H9 (cell line): ENCODE measurements around the gene HSPB1. TPM values are rescaled to one million over a fixed set of nuclear protein-coding genes. Genes with fewer than 3 reads are reported as not detected.

Experiments used
- DNase-seq: peaks from one replicate; pipeline ENCODE4 v3.0.0-alpha.2; 2017
- H2AFZ ChIP-seq: one replicate; pipeline ENCODE4 v1.6.1; 2013; ENCODE audit warnings: mild to moderate bottlenecking, low read length, control low read depth, moderate library complexity
- H2AK5ac ChIP-seq: 2 replicates; pipeline ENCODE4 v1.6.1; 2013; ENCODE audit warnings: low read length, control low read depth, mixed read lengths; ENCODE audit not compliant: insufficient read length
- H2BK120ac ChIP-seq: one replicate; pipeline ENCODE4 v1.6.1; 2013; ENCODE audit warnings: low read depth, mild to moderate bottlenecking, low read length, control low read depth, inconsistent platforms; ENCODE audit not compliant: poor library complexity, severe bottlenecking
- H2BK12ac ChIP-seq: 2 replicates; pipeline ENCODE4 v1.6.1; 2013; ENCODE audit warnings: low read length, control low read depth, mixed read lengths, low read depth; ENCODE audit not compliant: insufficient read length
- H2BK15ac ChIP-seq: 2 replicates; pipeline ENCODE4 v1.6.1; 2013; ENCODE audit warnings: low read depth, low read length, control low read depth
- H2BK20ac ChIP-seq: one replicate; pipeline ENCODE4 v1.6.1; 2013; ENCODE audit warnings: low read depth, mild to moderate bottlenecking, low read length, control low read depth, inconsistent platforms; ENCODE audit not compliant: poor library complexity, severe bottlenecking
- H2BK5ac ChIP-seq: 2 replicates; pipeline ENCODE4 v1.6.1; 2013; ENCODE audit warnings: low read length, control low read depth, mixed read lengths; ENCODE audit not compliant: insufficient read length
- H3K14ac ChIP-seq: 2 replicates; pipeline ENCODE4 v1.6.1; 2013; ENCODE audit warnings: low read length, control low read depth; ENCODE audit not compliant: insufficient read depth
- H3K18ac ChIP-seq: 2 replicates; pipeline ENCODE4 v1.6.1; 2013; ENCODE audit warnings: low read depth, mild to moderate bottlenecking, mixed read lengths, low read length, control low read depth; ENCODE audit not compliant: insufficient read length
- H3K23ac ChIP-seq: 2 replicates; pipeline ENCODE4 v1.6.1; 2013; ENCODE audit warnings: low read length, control low read depth, mixed read lengths, low read depth; ENCODE audit not compliant: insufficient read length
- H3K23me2 ChIP-seq: 2 replicates; pipeline ENCODE4 v1.6.1; 2013; ENCODE audit warnings: low read depth, mild to moderate bottlenecking, mixed read lengths, low read length, control low read depth; ENCODE audit not compliant: insufficient read length, poor library complexity, severe bottlenecking
- H3K27ac ChIP-seq: 2 replicates; pipeline ENCODE4 v1.5.1; 2013; ENCODE audit warnings: low read length, control low read depth, mixed read lengths, low read depth; ENCODE audit not compliant: insufficient read length
- H3K27me3 ChIP-seq: 2 replicates; pipeline ENCODE4 v1.6.1; 2013; ENCODE audit warnings: low read length, control low read depth, inconsistent platforms; ENCODE audit not compliant: insufficient read depth
- H3K4ac ChIP-seq: 2 replicates; pipeline ENCODE4 v1.6.1; 2013; ENCODE audit warnings: low read depth, mild to moderate bottlenecking, control low read depth, inconsistent platforms, low read length, moderate library complexity
- H3K4me1 ChIP-seq: 2 replicates; pipeline ENCODE4 v1.6.1; 2013; ENCODE audit warnings: low read length, control low read depth, inconsistent platforms; ENCODE audit not compliant: insufficient read depth
- H3K4me2 ChIP-seq: 2 replicates; pipeline ENCODE4 v1.6.1; 2013; ENCODE audit warnings: low read length, control low read depth, mixed read lengths; ENCODE audit not compliant: insufficient read length, insufficient read depth
- H3K56ac ChIP-seq: 2 replicates; pipeline ENCODE4 v1.6.1; 2013; ENCODE audit warnings: low read depth, mild to moderate bottlenecking, mixed read lengths, low read length, control low read depth; ENCODE audit not compliant: insufficient read length
- H3K79me1 ChIP-seq: 2 replicates; pipeline ENCODE4 v1.6.1; 2013; ENCODE audit warnings: low read depth, mild to moderate bottlenecking, moderate library complexity, low read length, control low read depth, inconsistent platforms; ENCODE audit not compliant: insufficient read depth, poor library complexity, severe bottlenecking
- H3K79me2 ChIP-seq: 2 replicates; pipeline ENCODE4 v1.6.1; 2013; ENCODE audit warnings: low read length, control low read depth, inconsistent platforms; ENCODE audit not compliant: insufficient read depth
- H3K9ac ChIP-seq: 2 replicates; pipeline ENCODE4 v1.6.1; 2013; ENCODE audit warnings: low read length, control low read depth, mixed read lengths; ENCODE audit not compliant: insufficient read length; ENCODE audit errors: extremely low read depth
- H3K9me3 ChIP-seq: one replicate; pipeline ENCODE4 v1.6.1; 2013; ENCODE audit warnings: low read depth, low read length, inconsistent platforms; ENCODE audit not compliant: control insufficient read depth
- H3T11ph ChIP-seq: one replicate; pipeline ENCODE4 v1.6.1; 2013; ENCODE audit warnings: mild to moderate bottlenecking, low read length, control low read depth, inconsistent platforms
- H4K20me1 ChIP-seq: one replicate; pipeline ENCODE4 v1.6.1; 2013; ENCODE audit not compliant: control insufficient read depth, insufficient read length, insufficient read depth
- H4K5ac ChIP-seq: 2 replicates; pipeline ENCODE4 v1.6.1; 2013; ENCODE audit warnings: low read depth, mild to moderate bottlenecking, mixed read lengths, low read length, control low read depth; ENCODE audit not compliant: insufficient read length
- H4K8ac ChIP-seq: replicated peaks from 2 replicates; pipeline ENCODE4 v1.6.1; 2013; ENCODE audit warnings: low read length, control low read depth, mixed read lengths, low read depth; ENCODE audit not compliant: insufficient read length
- H4K91ac ChIP-seq: 2 replicates; pipeline ENCODE4 v1.6.1; 2013; ENCODE audit warnings: low read depth, mild to moderate bottlenecking, moderate library complexity, mixed read lengths, low read length, control low read depth; ENCODE audit not compliant: insufficient read length
- H3K27ac Mint-ChIP-seq, 3 experiments: 2 replicates in 2 of 3; 3 replicates in 1 of 3; pipeline ENCODE4 v1.8.0; 2020 to 2021; ENCODE audit warnings: mixed read lengths in 3 of 3, mild to moderate bottlenecking in 1 of 3, moderate library complexity in 1 of 3
- H3K27me3 Mint-ChIP-seq: 2 replicates; pipeline ENCODE4 v1.8.0; 2021; ENCODE audit warnings: low read depth, mild to moderate bottlenecking, moderate library complexity, mixed read lengths
- H3K36me3 Mint-ChIP-seq, 3 experiments: 2 replicates in 2 of 3; 3 replicates in 1 of 3; pipeline ENCODE4 v1.8.0; 2020 to 2021; ENCODE audit warnings: low read depth in 3 of 3, mixed read lengths in 3 of 3; ENCODE audit not compliant: insufficient read depth in 1 of 3
- H3K4me1 Mint-ChIP-seq, 2 experiments: 2 replicates each; pipeline ENCODE4 v1.8.0; 2020; ENCODE audit warnings: mixed read lengths in 2 of 2
- H3K4me3 Mint-ChIP-seq, 2 experiments: 2 replicates in 1 of 2; 3 replicates in 1 of 2; pipeline ENCODE4 v1.8.0; 2020 to 2021; ENCODE audit warnings: mild to moderate bottlenecking in 2 of 2, mixed read lengths in 2 of 2, moderate library complexity in 1 of 2
- H3K9me3 Mint-ChIP-seq, 2 experiments: 2 replicates in 1 of 2; 3 replicates in 1 of 2; pipeline ENCODE4 v1.8.0; 2020; ENCODE audit warnings: mild to moderate bottlenecking in 2 of 2, mixed read lengths in 2 of 2, moderate library complexity in 1 of 2
- CTCF ChIP-seq: fragments of 200-600 bp; sonication (generic); conservative IDR thresholded peaks from 3 replicates; pipeline ENCODE4 v1.8.0; 2021; ENCODE audit warnings: antibody characterized with exemption, mild to moderate bottlenecking
- WGBS: extraction: QIAGEN DNeasy Blood & Tissue Kit; methylation state at CpG from one replicate; pipeline ENCODE4 v1.1.7; 2013; ENCODE audit warnings: missing lambda C conversion rate, low lambda C conversion rate, mixed read lengths; ENCODE audit not compliant: insufficient read length; ENCODE audit errors: extremely low coverage; 5-methylcytosine and 5-hydroxymethylcytosine counted together
- total RNA-seq: library from RNA; stranded (reverse); gene quantifications from 2 replicates; pipeline ENCODE4 v1.2.1, GENCODE V29; 2021

The HSPB1 gene
- total RNA-seq, 1 experiment from 2014 or later = 186 TPM

DNA sequence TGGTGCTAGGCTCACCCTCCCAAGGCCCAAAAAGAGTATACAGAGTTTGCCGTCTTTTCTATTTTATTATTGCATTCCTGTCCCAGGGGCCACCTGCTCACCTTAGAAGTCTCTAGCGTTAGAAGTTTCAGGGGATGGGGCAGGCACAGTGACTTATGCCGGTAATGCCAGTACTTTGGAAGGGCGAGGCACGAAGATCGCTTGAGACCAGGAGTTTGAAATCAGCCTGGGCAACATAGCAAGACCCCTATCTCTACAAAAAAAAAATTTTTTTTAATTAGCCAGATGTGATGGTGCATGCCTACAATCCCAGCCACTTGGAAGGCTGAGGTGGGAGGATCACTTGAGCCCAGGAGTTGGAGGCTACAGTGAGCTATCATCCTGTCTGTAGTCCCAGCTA lies 30.3 kb upstream of the HSPB1 start:
- no CpG with 5 or more reads among the region's 6 CpGs for WGBS
- H2BK5ac ChIP-seq = no peak overlapping the region
- H3K36me3 Mint-ChIP-seq = no peaks in the 10 kb centered on the region; a peak in 1 of 7 replicates
- H2BK15ac ChIP-seq = no peak overlapping the region
- H3K23me2 ChIP-seq = peaks cover 4% of the 10 kb centered on the region
- H3K4me2 ChIP-seq = no peak overlapping the region
- peaks cover 36 to 50% of the 10 kb centered on the region in 2 experiments for H3K4me1 Mint-ChIP-seq
- H3K14ac ChIP-seq = no peak overlapping the region
- no peak overlapping the region for H3T11ph ChIP-seq
- no peak overlapping the region for H2BK120ac ChIP-seq
- no peak overlapping the region for H3K27ac Mint-ChIP-seq
- no peak overlapping the region for H4K8ac ChIP-seq
- H3K4ac ChIP-seq = no peak overlapping the region
- H2AFZ ChIP-seq = no peak overlapping the region
- H3K56ac ChIP-seq = no peak overlapping the region
- peaks cover 5% of the 10 kb centered on the region; the same call in 1 of the 2 replicates for H3K4me1 ChIP-seq
- H2BK12ac ChIP-seq = no peak overlapping the region
- no peaks in the 10 kb centered on the region for H4K20me1 ChIP-seq
- no peak overlapping the region for H3K18ac ChIP-seq
- no peaks in the 10 kb centered on the region for H3K9me3 ChIP-seq
- no peak overlapping the region for H3K27ac ChIP-seq
- DNase-seq = no peak
- H3K27me3 Mint-ChIP-seq = peaks cover 33% of the 10 kb centered on the region
- no peak overlapping the region for H4K91ac ChIP-seq
- no peaks in the 10 kb centered on the region for H3K79me2 ChIP-seq
- H3K4me3 Mint-ChIP-seq = no peak overlapping the region
- H3K9ac ChIP-seq = no peak overlapping the region
- no peaks in the 10 kb centered on the region for H3K9me3 Mint-ChIP-seq
- H3K27me3 ChIP-seq = no peaks in the 10 kb centered on the region
- no peak overlapping the region for H4K5ac ChIP-seq
- H2AK5ac ChIP-seq = no peak overlapping the region
- H2BK20ac ChIP-seq = no peak overlapping the region
- no peaks in the 10 kb centered on the region for H3K79me1 ChIP-seq
- TF ChIP-seq CTCF = no peak
- H3K23ac ChIP-seq = no peak overlapping the region
